ENCODE measurements around the gene S100A7.
"Not testable (repeated sequence)": the region's sequence is repeated elsewhere in the genome, so short reads cannot be mapped to it uniquely, and the experiment has no call there.

- TF ChIP-seq, protein P1, sequence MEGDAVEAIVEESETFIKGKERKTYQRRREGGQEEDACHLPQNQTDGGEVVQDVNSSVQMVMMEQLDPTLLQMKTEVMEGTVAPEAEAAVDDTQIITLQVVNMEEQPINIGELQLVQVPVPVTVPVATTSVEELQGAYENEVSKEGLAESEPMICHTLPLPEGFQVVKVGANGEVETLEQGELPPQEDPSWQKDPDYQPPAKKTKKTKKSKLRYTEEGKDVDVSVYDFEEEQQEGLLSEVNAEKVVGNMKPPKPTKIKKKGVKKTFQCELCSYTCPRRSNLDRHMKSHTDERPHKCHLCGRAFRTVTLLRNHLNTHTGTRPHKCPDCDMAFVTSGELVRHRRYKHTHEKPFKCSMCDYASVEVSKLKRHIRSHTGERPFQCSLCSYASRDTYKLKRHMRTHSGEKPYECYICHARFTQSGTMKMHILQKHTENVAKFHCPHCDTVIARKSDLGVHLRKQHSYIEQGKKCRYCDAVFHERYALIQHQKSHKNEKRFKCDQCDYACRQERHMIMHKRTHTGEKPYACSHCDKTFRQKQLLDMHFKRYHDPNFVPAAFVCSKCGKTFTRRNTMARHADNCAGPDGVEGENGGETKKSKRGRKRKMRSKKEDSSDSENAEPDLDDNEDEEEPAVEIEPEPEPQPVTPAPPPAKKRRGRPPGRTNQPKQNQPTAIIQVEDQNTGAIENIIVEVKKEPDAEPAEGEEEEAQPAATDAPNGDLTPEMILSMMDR (IDR thresholded peaks at IDR 0.05): not testable (repeated sequence)
- TF ChIP-seq POLR2A (IDR thresholded peaks at IDR 0.05): not testable (repeated sequence)
Measured at GRCh38 chr1:153413961-153414360, 46.5 kb downstream of the S100A7 start.

Measured in testis (tissue), 2 donors.